GM19035 (cell line): ENCODE results near the gene MPRIP.
A peak's percentile ranks its signal among the peaks of the same experiment; 100 is the strongest.

Source experiments
- ATAC-seq: cut with Tn5 transposase; IDR thresholded peaks from one replicate; pipeline ENCODE4 v1.9.1; 2021; ENCODE audit not compliant: unreplicated experiment

The MPRIP gene

DNA sequence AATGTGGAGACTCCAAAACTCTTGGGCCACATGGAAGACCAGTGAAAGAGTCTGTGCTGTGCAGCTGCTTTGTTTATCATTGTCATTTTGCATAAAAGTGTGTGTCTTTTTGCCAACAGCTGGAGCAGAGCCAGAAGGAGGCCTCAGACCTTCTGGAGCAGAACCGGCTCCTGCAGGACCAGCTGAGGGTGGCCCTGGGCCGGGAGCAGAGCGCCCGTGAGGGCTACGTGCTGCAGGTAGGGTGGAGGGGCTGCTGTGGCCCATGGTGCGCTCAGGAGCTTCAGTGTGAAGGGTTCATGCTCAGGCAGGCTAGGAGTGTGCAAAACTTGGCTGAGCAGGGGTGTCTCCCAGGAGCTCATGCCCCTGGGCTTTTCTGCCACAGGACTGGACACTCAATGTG lies 118.9 kb downstream of the MPRIP start:
- ATAC-seq: no peak

DNA sequence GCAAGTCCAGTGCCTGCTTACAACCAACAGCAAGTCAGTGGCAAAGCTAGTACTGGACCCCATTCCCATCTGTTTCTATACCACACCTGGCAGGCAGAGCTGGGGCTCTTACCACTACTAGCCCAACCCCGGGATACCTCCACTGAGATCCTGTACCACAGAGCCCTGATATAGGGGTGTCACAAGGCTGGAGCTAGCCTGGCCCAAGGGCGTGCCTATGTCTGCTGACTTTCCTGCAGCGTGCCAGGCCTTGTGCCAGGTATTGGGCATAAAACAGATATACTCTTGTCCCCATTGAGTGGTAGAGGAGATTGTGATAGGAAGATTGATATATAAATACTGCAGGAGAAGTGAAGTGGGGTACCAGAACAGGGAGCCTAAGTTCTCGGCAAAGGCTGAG lies 119.5 kb downstream of the MPRIP start:
- no peak for ATAC-seq

DNA sequence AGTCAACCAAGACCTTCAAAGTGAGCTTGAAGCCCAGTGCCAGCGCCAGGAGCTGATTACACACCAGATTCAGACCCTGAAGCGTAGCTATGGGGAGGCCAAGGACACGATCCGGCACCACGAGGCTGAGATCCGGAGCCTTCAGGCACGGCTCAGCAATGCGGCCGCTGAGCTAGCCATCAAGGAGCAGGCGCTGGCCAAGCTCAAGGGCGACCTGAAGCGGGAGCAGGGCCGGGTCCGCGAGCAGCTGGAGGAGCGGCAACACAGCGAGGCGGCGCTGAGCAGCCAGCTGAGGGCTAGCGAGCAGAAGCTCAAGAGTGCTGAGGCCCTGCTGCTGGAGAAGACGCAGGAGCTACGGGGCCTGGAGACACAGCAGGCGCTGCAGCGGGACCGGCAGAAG lies 121.9 kb downstream of the MPRIP start:
- no peak for ATAC-seq

DNA sequence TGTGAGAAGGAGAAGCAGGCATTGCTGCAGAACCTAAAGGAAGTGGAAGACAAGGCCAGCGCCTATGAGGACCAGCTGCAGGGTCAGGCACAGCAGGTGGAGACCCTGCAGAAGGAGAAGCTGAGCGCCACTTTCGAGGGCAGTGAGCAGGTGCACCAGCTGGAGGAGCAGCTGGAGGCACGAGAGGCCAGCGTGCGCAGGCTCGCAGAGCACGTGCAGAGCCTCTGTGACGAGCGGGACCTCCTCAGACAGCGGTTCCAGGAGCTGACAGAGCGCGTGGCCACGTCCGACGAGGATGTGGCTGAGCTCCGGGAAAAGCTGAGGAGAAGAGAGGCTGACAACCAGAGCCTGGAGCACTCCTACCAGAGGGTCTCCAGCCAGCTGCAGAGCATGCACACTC lies 122.4 kb downstream of the MPRIP start:
- ATAC-seq: no peak

DNA sequence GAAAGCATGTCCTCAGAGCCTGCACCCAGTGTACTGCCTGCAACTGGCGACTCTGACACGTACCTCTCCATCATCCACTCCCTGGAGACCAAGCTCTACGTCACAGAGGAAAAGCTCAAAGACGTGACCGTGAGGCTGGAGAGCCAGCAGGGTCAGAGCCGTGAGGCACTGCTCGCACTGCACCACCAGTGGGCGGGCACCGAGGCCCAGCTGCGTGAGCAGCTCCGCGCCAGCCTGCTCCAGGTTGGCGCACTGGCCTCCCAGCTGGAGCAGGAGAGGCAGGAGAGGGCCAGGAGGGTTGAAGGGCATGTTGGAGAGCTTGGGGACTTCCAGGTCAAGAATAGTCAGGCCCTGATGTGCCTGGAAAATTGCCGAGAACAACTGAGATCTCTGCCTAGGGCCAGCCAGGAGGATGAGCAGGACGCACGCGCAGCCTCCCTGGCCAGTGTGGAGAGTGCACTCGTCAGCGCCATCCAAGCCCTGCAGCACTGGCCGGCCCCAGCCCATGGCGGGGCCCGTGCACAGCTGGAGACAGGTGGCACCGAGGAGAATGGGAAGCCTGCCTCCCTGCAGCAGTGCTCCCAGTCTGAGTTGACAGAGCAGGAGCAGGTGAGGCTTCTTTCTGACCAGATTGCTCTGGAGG lies 123.5 kb downstream of the MPRIP start:
- no peak for ATAC-seq

DNA sequence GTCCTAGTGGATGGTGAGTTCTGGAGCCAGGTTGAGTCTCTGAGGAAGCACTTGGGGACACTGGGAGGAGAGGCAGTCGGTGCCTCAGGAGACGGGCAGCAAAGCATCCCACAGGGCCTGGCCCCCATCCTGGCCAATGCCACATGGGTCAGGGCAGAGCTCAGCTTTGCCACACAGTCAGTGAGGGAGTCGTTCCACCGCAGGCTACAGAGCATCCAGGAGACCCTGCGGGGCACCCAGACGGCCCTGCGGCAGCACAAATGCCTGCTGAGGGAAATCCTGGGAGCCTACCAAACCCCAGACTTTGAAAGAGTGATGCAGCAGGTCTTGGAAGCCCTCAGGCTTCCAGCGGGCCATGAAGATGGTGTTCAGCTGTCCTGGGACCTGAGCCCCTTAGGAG lies 124.2 kb downstream of the MPRIP start:
- ATAC-seq: no peak

DNA sequence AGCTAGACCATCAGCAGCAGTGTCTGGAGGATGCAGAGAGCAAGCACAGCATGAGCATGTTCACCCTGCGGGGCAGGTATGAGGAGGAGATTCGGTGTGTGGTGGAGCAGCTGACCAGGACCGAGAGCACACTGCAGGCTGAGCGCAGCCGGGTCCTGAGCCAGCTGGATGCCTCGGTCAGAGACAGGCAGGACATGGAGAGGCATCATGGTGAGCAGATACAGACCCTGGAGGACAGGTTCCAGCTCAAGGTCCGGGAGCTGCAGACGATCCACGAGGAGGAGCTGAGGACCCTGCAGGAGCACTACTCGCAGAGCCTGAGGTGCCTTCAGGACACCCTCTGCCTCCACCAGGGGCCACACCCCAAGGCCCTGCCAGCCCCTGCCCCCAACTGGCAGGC lies 125.1 kb downstream of the MPRIP start:
- no peak for ATAC-seq

GRCh38 chr17:17167986-17168385 lies 125.7 kb downstream of the MPRIP start:
- no peak for ATAC-seq

- no peak for ATAC-seq
Measured at GRCh38 chr17:17168401-17168800, 126.1 kb downstream of the MPRIP start.

DNA sequence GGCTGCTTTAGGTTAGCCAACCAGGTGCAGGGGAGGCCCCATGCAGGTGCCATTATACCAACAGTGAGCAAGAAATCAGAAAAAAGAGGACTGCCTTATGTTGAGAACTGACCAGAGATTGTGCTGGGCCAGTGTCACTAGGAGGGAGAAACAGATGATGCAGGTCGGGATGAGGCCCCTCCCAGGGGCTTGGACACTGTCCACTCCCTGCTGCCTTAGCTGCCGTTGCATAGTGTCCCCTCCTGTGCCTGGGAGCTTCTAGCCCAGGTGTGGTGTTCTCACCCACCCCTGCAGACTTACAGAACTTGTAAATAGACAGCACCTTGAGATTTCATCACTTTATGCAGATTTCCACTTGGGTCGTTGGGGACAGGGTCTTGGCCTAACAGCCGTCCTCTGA lies 127.1 kb downstream of the MPRIP start:
- no peak for ATAC-seq

- ATAC-seq: no peak
Measured at GRCh38 chr17:17170346-17170985, 128.2 kb downstream of the MPRIP start.

DNA sequence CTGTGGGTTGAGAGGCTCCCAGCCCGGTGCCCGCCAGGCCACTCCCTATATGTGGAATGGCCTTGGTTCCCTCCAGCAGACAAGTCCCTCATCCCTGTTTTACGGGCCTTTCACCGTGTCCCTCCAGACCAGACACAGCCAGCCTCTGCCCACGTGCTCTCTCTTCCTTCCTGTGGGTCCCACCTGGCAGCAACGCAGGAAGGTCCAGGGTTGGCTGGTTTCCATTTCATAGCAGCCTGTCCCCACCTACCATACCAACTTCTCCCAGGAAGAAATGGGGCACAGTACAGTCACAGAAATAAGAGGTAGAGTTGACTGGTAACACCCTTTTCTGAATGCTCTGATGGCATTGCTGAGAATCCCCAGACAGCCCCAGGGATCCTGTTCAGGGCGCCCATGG lies 128.9 kb downstream of the MPRIP start:
- ATAC-seq: no peak

DNA sequence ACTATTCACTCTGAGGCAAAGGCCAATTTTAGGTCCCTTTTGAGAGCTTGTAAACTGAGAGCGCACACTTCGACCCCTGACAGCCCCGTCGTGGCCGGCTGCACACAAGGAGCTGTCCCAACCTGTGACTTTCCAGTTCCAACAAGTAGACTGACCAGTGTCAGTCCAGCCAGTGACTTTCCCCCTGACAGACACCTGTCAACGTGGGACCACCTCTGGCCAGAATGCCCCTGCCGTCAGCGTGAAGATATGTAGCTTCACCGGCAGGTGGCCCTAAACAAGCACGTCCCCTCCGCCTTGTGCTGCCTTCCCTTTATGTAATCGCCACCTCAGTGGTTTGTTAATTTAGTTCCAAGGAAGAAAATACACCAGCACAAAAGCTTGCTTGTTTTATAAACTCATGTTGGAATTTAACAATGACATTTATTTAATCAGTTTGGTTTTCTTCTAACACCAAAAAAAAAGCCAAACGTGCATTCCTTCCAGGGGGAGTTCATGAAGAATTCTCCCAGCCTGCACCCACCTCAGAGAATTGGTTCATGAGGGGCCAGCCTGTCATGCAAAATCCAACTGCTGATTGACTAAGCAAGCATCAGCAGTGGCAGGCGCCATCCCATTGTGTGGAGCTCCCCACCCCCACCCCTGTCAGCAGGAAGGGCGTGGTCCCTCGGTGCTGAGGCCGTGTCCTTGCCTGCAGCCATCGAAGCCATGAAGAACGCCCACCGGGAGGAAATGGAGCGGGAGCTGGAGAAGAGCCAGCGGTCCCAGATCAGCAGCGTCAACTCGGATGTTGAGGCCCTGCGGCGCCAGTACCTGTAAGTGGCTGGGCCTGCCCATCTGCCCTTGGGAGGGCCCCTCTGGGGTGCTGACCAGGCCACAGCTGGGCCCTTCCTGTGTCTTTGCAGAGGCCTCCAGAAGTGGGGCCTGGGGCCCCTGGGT lies 130.0 kb downstream of the MPRIP start:
- ATAC-seq: no peak

DNA sequence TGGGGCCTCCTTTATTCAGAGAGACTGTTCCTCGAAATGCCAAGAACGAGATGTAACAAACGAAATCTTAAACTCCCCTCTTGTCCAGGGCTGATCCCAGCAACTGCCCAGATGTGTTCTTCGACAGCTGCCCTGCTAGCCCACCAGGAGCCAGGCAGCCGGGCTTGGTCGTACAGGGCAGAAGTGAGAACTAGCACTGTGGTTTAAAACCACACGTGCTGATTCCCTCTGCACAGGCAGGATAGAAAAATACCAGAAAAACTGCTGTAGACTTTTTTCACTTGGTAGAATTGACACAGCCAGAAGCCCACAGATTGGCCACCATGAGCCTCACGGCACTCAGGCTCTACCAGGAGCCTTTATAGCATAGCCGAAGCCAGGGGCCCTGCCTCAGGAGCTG lies 130.7 kb downstream of the MPRIP start:
- ATAC-seq: no peak

DNA sequence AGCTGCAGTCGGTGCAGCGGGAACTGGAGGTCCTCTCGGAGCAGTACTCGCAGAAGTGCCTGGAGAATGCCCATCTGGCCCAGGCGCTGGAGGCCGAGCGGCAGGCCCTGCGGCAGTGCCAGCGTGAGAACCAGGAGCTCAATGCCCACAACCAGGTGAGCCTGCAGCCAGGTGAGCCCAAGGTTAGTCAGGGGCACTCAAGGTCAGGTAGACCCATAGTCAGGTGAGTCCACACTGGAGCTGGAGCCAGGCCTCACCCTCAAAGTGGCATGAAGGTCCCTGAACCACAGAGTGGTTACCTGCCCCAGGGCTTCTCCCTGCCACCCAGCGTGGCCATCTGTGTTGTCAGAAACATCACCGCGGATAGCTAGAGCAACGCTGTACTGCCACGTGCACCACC lies 131.7 kb downstream of the MPRIP start:
- ATAC-seq: no peak

- ATAC-seq: no peak
Measured at GRCh38 chr17:17175340-17175739, 133.1 kb downstream of the MPRIP start.

- ATAC-seq: no peak
Measured at GRCh38 chr17:17175917-17176316, 133.7 kb downstream of the MPRIP start.

DNA sequence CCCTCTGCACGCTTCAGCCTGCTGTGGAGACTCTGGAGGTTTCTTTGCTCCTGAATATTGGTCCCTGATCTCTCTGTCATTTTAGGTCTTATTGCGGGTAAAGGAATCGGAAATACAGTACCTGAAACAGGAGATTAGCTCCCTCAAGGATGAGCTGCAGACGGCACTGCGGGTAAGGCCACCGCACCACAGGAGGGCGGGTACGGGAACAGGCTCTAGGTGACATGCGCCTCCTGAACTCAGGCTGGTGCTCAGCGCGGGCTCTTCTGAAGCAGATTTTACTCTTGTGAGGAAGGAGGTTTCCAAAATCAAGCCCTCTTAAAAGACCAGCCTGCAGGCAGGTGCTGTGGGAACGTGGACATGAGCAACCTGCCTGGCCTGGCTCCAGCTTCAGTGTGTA lies 134.1 kb downstream of the MPRIP start:
- ATAC-seq: no peak

- ATAC-seq: no peak
Measured at GRCh38 chr17:17177176-17177575, 134.9 kb downstream of the MPRIP start.

DNA sequence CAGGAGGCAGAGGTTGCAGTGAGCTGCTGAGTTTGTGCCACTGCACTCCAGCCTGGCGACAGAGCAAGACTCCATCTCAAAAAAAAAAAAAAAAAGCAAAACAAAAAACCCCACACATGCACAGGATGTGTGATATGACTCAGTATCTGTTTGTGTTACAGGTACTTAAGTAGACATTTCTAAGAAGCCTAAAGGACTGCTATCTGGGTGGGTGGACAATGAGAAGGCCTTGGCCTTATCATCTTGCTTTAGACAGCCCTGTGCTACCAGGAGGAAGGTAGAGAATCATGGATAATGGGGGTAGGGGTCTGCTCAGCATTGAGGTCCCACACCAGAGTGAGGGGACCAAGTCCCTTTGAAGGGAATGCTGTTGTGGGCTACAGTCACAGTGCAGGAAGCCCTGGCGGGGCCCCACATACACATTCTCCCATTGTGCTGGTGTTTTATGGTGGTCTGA lies 137.1 kb downstream of the MPRIP start:
- peak; percentile 55 for ATAC-seq

- no peak for ATAC-seq
Measured at GRCh38 chr17:17180141-17180603, 137.9 kb downstream of the MPRIP start.
